Fibroblast of the aortic adventitia (primary cell): ENCODE results near the gene LPAR1. TPM values are rescaled to one million over a fixed set of nuclear protein-coding genes. Genes with fewer than 3 reads are reported as not detected.
A peak's percentile ranks its signal among the peaks of the same experiment; 100 is the strongest.

Source experiments
- DNase-seq: peaks from one replicate; pipeline ENCODE4 v3.0.0-alpha.2; 2010; ENCODE audit warnings: low read depth
- H3K4me3 ChIP-seq: 2 replicates; pipeline ENCODE4 v1.5.1; 2011; ENCODE audit warnings: low read depth, mild to moderate bottlenecking, control low read depth, low read length, moderate library complexity
- CTCF ChIP-seq: IDR thresholded peaks from 2 replicates; pipeline ENCODE4 v1.5.1; 2011; ENCODE audit warnings: mild to moderate bottlenecking, low read length, control low read depth, inconsistent platforms; ENCODE audit not compliant: insufficient read depth
- total RNA-seq: library from RNA; depleted of rRNA; stranded (reverse); fragments of >200 nt; gene quantifications from 2 replicates; pipeline ENCODE4 v1.2.3, GENCODE V29; 2012; ENCODE audit warnings: low replicate concordance

Gene LPAR1
- total RNA-seq, 1 donor, result 265 TPM

- DNase-seq, result peak; percentile 63
- no peak for TF ChIP-seq CTCF
These were observed 142.9 kb downstream of the LPAR1 start for GRCh38 chr9:110895147-110895905.

DNA sequence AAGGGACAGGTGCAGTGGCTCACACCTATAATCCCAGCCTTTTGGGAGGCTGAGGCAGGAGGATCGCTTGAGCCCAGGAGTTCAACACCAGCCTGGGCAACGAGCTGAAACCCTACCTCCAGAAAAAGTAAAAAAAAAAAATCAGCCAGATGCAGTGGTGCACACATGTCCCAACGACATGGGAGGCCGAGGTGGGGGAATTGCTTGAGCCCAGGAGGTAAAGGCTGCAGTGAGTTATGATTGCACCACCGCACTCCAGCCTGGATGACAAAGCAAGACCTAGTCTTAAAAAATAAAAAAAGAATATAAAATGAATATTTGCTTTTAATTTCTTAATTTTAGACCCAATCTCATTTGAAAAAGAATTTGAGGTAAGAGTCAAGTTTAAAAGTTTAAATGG is 143.5 kb downstream of the LPAR1 start:
- no peak for DNase-seq
- no peak for TF ChIP-seq CTCF
- H3K4me3 ChIP-seq, result no peak overlapping the region

More at GRCh38 chr9:110895147-110895905, 142.9 kb downstream of the LPAR1 start:
- H3K4me3 ChIP-seq, result no peak overlapping the region

DNA sequence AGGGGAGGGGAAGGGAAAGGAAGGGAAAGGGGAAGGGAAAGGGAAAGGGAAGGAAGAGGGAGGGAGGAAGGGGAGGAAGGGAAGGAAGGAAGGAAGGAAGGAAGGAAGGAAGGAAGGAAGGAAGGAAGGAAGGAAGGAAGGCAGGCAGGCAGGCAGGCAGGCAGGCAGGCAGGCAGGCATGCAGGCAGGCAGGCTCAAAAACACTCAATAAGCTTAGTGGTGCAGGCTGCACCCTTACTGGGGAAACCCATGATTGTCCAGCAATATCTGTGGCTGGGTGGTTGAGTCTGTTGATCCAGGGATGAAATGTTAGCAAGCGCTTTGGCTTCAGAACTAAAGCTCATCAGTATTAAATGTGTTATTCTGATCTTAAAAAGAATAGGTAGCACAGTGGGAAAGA is 145.6 kb downstream of the LPAR1 start:
- DNase-seq, result no peak
- TF ChIP-seq CTCF, result no peak

DNA sequence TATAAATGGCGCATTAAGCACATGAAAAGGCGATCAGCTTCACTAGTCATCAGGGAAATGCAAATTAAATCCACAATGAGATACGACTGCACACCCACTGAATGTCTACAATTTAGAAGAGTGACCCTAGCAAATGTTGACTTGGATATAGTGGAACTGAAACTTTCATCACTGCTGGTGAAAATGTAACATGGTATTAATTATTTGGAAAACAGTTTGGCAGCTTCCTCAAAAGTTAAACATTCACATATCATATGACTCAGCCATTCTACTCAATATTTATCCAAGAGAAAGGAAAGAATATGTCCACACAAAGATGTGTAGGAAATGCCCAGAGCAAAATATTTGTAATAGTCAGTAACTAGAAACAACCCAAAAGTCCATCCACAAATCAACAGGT is 146.5 kb downstream of the LPAR1 start:
- peak; percentile 63 for DNase-seq
- H3K4me3 ChIP-seq, result no peak overlapping the region
- TF ChIP-seq CTCF, result no peak

More for the DNA sequence above, 145.6 kb downstream of the LPAR1 start:
- H3K4me3 ChIP-seq, result no peak overlapping the region

- DNase-seq, result peak; percentile 22
- TF ChIP-seq CTCF, result no peak
- H3K4me3 ChIP-seq, result no peak overlapping the region
These were observed 147.9 kb downstream of the LPAR1 start for GRCh38 chr9:110890416-110890815.

DNA sequence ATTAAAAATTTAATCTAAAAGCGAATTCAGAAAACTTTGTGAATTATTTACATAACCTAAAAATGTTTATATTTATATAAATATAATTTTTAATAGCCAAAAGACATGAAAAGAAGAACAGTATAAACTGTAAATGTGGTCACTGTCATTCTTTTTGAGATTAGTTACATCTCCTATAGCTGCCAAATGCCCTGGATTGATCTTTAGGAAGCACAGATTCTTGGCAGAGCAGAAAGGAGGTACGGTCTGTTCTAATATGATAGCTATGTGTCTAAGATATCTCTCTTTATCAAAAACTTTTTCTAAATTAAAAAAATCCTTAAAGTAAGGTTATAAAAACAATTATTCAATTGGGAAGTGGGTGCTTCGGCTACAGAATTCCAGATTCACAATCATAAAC is 151.0 kb downstream of the LPAR1 start:
- H3K4me3 ChIP-seq, result no peak overlapping the region
- no peak for DNase-seq
- no peak for TF ChIP-seq CTCF

DNA sequence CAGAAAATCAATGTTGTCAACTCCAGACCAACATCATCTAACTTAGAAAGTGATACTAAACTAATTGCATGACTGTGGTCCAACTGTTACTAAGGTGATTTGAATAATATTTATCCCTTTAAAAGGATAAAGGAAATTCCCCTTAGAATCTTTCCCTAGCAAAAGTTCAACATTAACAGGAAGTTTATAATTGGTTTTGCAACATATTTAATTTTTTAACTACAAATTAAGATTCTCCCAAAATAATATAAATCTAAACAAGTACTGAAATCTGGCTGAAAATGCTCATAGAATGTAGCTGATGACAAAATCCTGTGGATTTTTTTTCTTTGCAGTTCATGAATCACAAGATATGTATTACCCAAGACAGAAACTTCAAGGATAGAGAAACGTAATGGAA is 151.4 kb downstream of the LPAR1 start:
- TF ChIP-seq CTCF, result no peak
- no peak overlapping the region for H3K4me3 ChIP-seq
- peak; percentile 76 for DNase-seq
